Naive thymus-derived CD8-positive, alpha-beta T cell (primary cell): Measurements from ENCODE around the gene C6orf52. TPM values are rescaled to one million over a fixed set of nuclear protein-coding genes. Genes with fewer than 3 reads are reported as not detected.
"Not testable (repeated sequence)": the region's sequence is repeated elsewhere in the genome, so short reads cannot be mapped to it uniquely, and the experiment has no call there.

Experiments
- ATAC-seq, 2 donors: fragments of 150-1000 bp; cut with Tn5 transposase in 1 of 2; sonication (Bioruptor Pico), chemical (Tn5 transposase) in 1 of 2; 1 replicate in 1 of 2; 2 replicates in 1 of 2; pipeline ENCODE4 v1.10.0; 2021; ENCODE audit warnings: mild to moderate bottlenecking in 2 of 2, moderate library complexity in 2 of 2
- POLR2A ChIA-PET: fragments of 350-600 bp; sonication (Branson Sonifier 250); formaldehyde crosslinking; loops from one replicate; lab custom pipeline; 2021; ENCODE audit warnings: antibody characterized with exemption; lab: Charles Lee
- DNase-seq, 10 donors: peaks; one replicate each; pipeline versions ENCODE4 v3.0.0 to v3.0.0-alpha.2; 2020 to 2022
- H3K27ac Mint-ChIP-seq, 10 donors: one replicate each; pipeline ENCODE4 v1.8.0; 2020 to 2022; ENCODE audit warnings: mild to moderate bottlenecking in 10 of 10, mixed read lengths in 10 of 10, moderate library complexity in 4 of 10, inconsistent platforms in 1 of 10
- H3K27me3 Mint-ChIP-seq, 5 donors: one replicate each; pipeline ENCODE4 v1.8.0; 2021 to 2022; ENCODE audit warnings: mixed read lengths in 5 of 5
- H3K36me3 Mint-ChIP-seq, 3 donors: one replicate each; pipeline ENCODE4 v1.8.0; 2020 to 2022; ENCODE audit warnings: mixed read lengths in 3 of 3, mild to moderate bottlenecking in 2 of 3, inconsistent platforms in 1 of 3
- H3K4me1 Mint-ChIP-seq, 4 donors: one replicate each; pipeline ENCODE4 v1.8.0; 2021 to 2022; ENCODE audit warnings: mixed read lengths in 4 of 4
- H3K4me3 Mint-ChIP-seq, 10 donors: one replicate each; pipeline ENCODE4 v1.8.0; 2020 to 2022; ENCODE audit warnings: mild to moderate bottlenecking in 10 of 10, mixed read lengths in 10 of 10, moderate library complexity in 6 of 10, inconsistent platforms in 1 of 10
- H3K9me3 Mint-ChIP-seq, 9 donors: one replicate each; pipeline ENCODE4 v1.8.0; 2020 to 2022; ENCODE audit warnings: mixed read lengths in 9 of 9, mild to moderate bottlenecking in 3 of 9, inconsistent platforms in 1 of 9, moderate library complexity in 1 of 9
- polyA plus RNA-seq, 3 donors: library from polyadenylated mRNA; unstranded; fragments of 300-500 nt; fragmentation: Illumina TruSeq; gene quantifications; one replicate each; pipeline ENCODE4 v1.2.3, GENCODE V29; 2021
- total RNA-seq, 8 experiments: library from RNA in 2 of 8; stranded (reverse) in 2 of 8; gene quantifications; one replicate each; pipeline ENCODE4 v1.2.3 and lab custom pipeline; 2021 to 2026

Gene C6orf52
- total and polyA plus RNA-seq, 5 experiments from 2014 or later = 0.60 to 1.8 (median 1.1) TPM; not detected in 1

DNA sequence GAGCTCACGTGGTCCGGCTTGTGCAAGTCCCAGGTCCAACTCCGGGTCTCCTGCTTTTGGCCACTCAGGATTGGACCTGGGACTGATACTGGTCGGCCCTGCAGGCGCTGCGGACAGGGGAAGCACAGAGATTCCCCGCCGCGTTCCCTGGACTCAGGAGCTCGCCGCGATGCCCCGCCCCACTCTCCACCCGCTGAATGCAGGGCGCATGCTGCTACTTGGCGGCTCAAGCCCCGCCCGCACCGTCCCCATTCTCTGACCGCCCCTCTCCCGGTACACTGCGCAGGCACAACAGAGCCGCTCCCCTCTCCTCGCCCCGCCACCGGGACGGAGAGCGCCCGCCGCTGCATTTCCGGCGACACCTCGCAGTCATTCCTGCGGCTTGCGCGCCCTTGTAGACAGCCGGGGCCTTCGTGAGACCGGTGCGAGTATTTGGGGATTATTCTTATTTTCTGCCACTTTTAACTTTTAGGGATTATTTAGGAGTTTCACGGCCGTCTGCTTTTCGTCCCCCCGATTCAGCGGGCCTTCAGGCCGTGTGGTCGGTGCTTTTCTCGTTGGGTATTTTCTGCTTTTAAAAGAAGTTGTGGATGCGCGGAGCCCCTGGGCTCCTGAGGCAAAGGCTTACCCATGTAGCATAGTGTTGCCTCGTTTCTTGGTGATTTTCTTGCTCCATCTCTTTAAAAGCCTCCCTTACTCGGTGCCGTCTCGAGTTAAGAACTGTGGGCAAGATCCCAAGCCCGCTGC lies 28.6 kb upstream of the C6orf52 start, which contains the start of gene TMEM14C:
TSS of gene TMEM14C (plus strand) at position 251 of the 747 bp plus-strand sequence. CDS start 1,544 bp downstream, outside the sequence.
- ATAC-seq (peak; percentile 69 to 81), DNase-seq (peak; percentile 48 to 83 (median 64))
- POLR2A ChIA-PET = interaction anchor here (0.6 to 6.4 kb wide), 7 partner anchors 19 to 659 kb away, joined by 3 to 77 read pairs (median 4); partner anchors contain the start of genes C6orf52, PAK1IP1 and TMEM14B
- H3K27me3 Mint-ChIP-seq = no peaks in the 10 kb centered on the region
- peaks cover 25 to 79% (median 68%) of the 10 kb centered on the region in 4 donors for H3K4me1 Mint-ChIP-seq
- peaks cover 10 to 16% (median 11%) of the 10 kb centered on the region in 3 donors for H3K36me3 Mint-ChIP-seq
- H3K9me3 Mint-ChIP-seq = peaks cover 0 to 7% (median 0%) of the 10 kb centered on the region in 9 donors
- H3K27ac Mint-ChIP-seq = peak within 1 kb of the TSS; percentile 91 to 97 (median 94)
- peak within 1 kb of the TSS; percentile 90 to 99 (median 96) for H3K4me3 Mint-ChIP-seq

DNA sequence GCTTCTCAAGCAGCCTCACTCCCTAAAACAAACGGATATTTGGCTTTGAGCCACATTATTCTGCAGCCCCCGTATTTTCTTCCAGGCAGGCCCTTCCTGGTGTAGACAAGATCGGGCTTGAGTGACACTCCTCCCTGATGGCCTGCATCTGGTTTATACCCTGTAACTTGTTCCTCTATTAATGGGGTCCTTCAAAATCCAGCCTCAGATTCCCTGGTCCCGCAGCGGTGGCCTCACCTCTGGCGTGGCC lies 28.1 kb upstream of the C6orf52 start:
- Mint-ChIP-seq H3K27ac (peak overlapping the region; percentile 83 to 97 (median 94)), H3K9me3 (peaks cover 0 to 7% (median 0%) of the 10 kb centered on the region in 9 donors), H3K27me3 (no peaks in the 10 kb centered on the region), H3K4me1 (peaks cover 24 to 75% (median 66%) of the 10 kb centered on the region in 4 donors), H3K36me3 (peaks cover 10 to 13% (median 11%) of the 10 kb centered on the region in 3 donors), H3K4me3 (peak overlapping the region; percentile 90 to 99 (median 96))
- POLR2A ChIA-PET = interaction anchor here (0.6 to 6.4 kb wide), 5 partner anchors 19 to 194 kb away, joined by 3 to 77 read pairs (median 7); partner anchors contain the start of genes C6orf52, PAK1IP1 and TMEM14B
- ATAC-seq = no peak
- DNase-seq = no peak

DNA sequence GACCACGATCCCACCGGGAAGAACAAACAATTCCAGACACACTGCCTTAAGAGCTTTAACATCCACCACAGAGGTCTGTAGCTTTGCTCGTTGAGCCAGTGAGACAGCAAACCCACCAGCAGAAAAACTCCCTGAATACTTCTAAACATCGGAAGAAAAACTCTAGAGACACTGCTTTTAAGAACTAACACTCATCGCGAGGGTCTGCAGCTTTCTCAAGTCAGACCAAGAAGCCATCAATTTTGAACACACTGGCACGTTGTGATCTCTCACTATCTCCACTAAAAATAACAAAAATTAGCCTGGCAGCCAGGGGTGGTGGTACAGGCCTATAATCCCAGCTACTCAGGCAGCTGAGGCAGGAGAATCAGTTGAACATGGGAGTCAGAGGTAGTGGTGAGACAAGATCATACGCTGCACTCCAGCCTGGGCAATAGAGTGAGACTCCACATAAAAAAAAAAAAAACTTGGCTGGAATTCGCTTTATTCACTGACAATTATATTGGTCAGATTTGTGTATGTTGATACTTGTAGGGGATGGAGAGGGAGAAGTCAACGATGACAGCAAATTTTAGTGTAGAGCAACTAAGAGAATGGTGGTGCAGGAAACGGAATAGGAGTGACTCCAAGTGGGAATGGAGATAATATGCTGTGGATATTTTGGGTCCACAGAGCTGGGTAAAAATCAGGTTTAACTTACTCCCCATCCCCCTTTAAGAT lies 27.6 kb upstream of the C6orf52 start:
- ATAC-seq = no peak
- H3K27ac Mint-ChIP-seq = peak overlapping the region; percentile 83 to 97 (median 94)
- peaks cover 9 to 11% (median 10%) of the 10 kb centered on the region in 3 donors for H3K36me3 Mint-ChIP-seq
- POLR2A ChIA-PET = interaction anchor here (0.5 to 6.4 kb wide), 6 partner anchors 20 to 193 kb away, joined by 3 to 77 read pairs (median 6); partner anchors contain the start of genes C6orf52, PAK1IP1 and TMEM14B
- H3K9me3 Mint-ChIP-seq = peaks cover 0 to 7% (median 0%) of the 10 kb centered on the region in 9 donors
- H3K4me3 Mint-ChIP-seq = peak overlapping the region; percentile 90 to 99 (median 96)
- no peaks in the 10 kb centered on the region for H3K27me3 Mint-ChIP-seq
- H3K4me1 Mint-ChIP-seq = peaks cover 24 to 72% (median 64%) of the 10 kb centered on the region in 4 donors
- peak in 1 of 10 donors; percentile 5 for DNase-seq

DNA sequence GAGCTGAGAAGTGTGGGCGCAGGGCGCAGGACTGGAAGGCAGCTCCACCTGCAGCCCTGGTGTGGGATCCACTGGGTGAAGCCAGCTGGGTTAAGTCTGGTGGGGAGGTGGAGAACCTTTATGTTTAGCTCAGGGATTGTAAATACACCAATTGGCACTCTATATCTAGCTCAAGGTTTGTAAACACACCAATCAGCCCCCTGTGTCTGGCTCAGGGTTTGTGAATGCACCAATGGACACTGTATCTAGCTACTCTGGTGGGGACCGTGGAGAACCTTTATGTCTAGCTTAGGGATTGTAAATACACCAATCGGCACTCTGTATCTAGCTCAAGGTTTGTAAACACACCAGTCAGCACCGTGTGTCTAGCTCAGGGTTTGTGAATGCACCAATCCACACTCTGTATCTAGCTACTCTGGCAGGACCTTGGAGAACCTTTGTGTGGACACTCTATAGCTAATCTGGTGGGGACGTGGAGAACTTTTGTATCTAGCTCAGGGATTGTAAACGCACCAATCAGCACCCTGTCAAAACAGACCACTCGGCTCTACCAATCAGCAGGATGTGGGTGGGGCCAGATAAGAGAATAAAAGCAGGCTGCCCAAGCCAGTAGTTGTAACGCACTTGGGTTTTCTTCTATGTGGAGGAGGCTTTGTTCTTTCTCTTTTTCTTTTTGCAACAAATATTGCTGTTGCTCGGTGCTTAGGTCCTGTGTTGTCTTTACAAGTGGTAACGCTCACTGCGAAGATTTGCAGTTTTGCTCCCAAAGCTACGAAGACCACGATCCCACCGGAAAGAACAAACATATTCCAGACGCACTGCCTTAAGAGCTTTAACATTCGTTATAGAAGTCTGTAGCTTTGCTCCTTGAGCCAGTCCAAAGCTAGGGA lies 26.8 kb upstream of the C6orf52 start:
- H3K4me1 Mint-ChIP-seq = peaks cover 24 to 66% (median 62%) of the 10 kb centered on the region in 4 donors

DNA sequence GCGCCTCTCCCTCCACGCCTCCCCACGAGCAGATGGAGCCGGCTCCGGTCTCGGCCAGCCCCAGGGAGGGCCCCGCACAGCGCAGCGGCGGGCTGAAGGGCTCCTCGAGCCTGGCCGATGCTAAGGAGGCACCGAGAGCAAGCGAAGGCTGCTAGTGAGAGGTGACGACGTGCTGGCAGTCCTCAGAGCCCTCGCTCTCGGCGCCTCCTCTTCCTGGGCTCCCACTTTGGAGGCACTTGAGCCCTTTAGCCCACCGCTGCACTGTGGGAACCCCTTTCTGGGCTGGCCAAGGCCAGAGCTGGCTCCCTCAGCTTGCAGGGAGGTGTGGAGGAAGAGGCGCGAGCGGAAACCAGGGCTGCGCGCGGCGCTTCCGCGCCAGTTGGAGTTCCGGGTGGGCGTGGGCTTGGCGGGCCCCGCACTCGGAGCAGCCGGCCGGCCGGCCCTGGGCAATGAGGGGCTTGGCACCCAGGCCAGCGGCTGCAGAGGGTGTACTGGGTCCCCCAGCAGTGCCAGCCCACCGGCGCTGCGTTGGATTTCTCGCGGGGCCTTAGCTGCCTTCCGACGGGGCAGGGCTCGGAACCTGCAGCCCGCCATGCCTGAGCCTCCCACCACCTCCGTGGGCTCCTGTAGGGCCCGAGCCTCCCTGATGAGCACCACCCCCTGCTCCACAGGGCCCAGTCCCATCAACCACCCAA lies 26.0 kb upstream of the C6orf52 start:
- no peaks in the 10 kb centered on the region for H3K27me3 Mint-ChIP-seq
- H3K36me3 Mint-ChIP-seq = peaks cover 0 to 10% (median 6%) of the 10 kb centered on the region in 3 donors
- DNase-seq (peak; percentile 34 to 79 (median 58)), ATAC-seq (peak; percentile 61 to 69)
- POLR2A ChIA-PET = interaction anchor here (0.7 to 6.4 kb wide), 11 partner anchors 8 to 375 kb away, joined by 3 to 77 read pairs (median 4); partner anchors contain the start of genes C6orf52, PAK1IP1 and TMEM14B
- H3K9me3 Mint-ChIP-seq = peaks cover 0 to 7% (median 0%) of the 10 kb centered on the region in 9 donors
- H3K27ac Mint-ChIP-seq = peak overlapping the region; percentile 83 to 97 (median 94)
- H3K4me1 Mint-ChIP-seq = peaks cover 20 to 61% (median 57%) of the 10 kb centered on the region in 4 donors
- H3K4me3 Mint-ChIP-seq = peak overlapping the region; percentile 80 to 99 (median 96)

More for the DNA sequence above, 26.8 kb upstream of the C6orf52 start:
- H3K27me3 Mint-ChIP-seq, ATAC-seq, H3K9me3 Mint-ChIP-seq: not testable (repeated sequence)
- Mint-ChIP-seq H3K4me3 (peak overlapping the region; percentile 90 to 99 (median 96)), H3K36me3 (peaks cover 2 to 11% (median 10%) of the 10 kb centered on the region in 3 donors), H3K27ac (peak overlapping the region; percentile 83 to 97 (median 94))
- DNase-seq = peak in 2 of 10 donors; percentile 13 to 22
- POLR2A ChIA-PET = interaction anchor here (0.5 to 6.4 kb wide), 10 partner anchors 10 to 45 kb away, joined by 3 to 77 read pairs (median 4); partner anchors contain the start of genes C6orf52, PAK1IP1 and TMEM14B

DNA sequence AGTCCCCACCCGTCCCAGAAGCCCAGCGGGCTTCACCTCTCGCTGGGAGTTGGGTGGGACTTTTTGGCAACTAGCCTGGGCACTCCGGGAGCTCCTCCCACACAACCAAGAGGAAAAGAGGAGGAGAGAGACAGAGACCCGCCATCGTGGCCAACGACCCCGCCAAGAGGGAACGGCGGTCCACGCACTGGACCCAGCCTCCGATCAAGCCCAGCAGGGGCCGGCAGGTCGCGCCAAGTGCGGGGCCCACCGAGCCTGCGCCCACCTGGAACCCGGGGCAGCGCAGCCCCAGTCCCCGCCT lies 25.5 kb upstream of the C6orf52 start:
- H3K27me3 Mint-ChIP-seq = no peaks in the 10 kb centered on the region
- POLR2A ChIA-PET = interaction anchor here (0.8 to 6.4 kb wide), 10 partner anchors 9 to 376 kb away, joined by 3 to 77 read pairs (median 4); partner anchors contain the start of genes C6orf52, PAK1IP1 and TMEM14B

DNA sequence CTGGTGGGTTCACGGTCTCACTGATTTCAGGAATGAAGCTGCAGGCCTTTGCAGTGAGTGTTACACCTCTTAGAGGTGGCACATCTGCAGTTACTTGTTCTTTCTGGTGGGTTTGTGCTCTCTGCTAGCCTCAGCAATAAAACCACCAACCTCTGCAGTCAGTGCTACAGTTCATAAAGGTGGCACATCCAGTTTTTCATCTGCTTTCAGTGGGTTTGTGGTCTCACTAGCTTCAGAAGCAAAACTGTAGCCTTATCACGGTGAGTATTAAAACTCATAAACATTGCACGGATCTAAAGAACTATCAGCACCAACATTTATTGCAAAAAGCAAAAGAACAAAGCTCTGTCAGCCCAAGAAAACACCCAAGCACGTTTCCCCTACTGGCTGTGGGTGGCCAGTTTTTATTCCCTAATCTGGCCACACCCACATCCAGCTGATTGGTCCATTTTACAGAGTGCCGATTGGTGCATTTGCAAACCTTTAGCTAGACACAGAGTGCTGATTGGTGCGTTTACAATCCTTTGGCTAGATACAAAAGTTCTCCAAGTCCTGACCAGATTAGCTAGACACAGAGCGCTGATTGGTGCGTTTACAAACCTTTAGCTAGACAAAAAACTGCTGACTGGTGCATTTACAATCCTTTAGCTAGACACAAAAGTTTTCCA lies 25.0 kb upstream of the C6orf52 start:
- peaks cover 20 to 51% (median 48%) of the 10 kb centered on the region in 4 donors for H3K4me1 Mint-ChIP-seq

More for the DNA sequence above, 25.5 kb upstream of the C6orf52 start:
- Mint-ChIP-seq H3K9me3 (peaks cover 0 to 7% (median 0%) of the 10 kb centered on the region in 9 donors), H3K4me1 (peaks cover 20 to 56% (median 52%) of the 10 kb centered on the region in 4 donors), H3K36me3 (peaks cover 0 to 10% (median 6%) of the 10 kb centered on the region in 3 donors), H3K27ac (peak overlapping the region; percentile 81 to 97 (median 94)), H3K4me3 (peak overlapping the region; percentile 78 to 99 (median 90))
- ATAC-seq (no peak), DNase-seq (no peak)

DNA sequence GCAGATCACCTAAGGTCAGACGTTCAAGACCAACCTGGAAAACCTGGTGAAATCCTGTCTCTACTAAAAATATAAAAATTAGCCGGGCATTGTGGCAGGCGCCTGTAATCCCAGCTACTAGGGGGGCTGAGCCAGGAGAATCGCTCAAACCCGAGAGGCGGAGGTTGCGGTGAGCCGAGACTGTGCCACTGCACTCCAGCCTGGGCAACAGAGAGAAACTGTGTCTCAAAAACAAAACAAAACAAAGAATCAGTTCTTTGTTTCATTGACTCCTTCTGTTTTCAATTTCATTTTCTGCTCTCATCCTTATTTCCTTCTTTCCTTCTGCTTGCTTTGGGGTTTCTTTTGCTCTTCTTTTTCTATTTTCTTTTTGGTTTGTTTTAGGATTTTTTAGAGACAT lies 19.5 kb upstream of the C6orf52 start:
- DNase-seq (no peak), ATAC-seq (no peak)
- peaks cover 0 to 4% (median 0%) of the 10 kb centered on the region in 9 donors for H3K9me3 Mint-ChIP-seq
- no peaks in the 10 kb centered on the region for H3K27me3 Mint-ChIP-seq
- POLR2A ChIA-PET = no interaction called here
- H3K4me1 Mint-ChIP-seq = peaks cover 0 to 5% (median 3%) of the 10 kb centered on the region in 4 donors
- peaks cover 9 to 16% (median 9%) of the 10 kb centered on the region in 3 donors for H3K36me3 Mint-ChIP-seq
- no peak overlapping the region for H3K4me3 Mint-ChIP-seq
- H3K27ac Mint-ChIP-seq = peak overlapping the region in 4 of 10 donors; percentile 13 to 84 (median 64)

More for the DNA sequence above, 25.0 kb upstream of the C6orf52 start:
- DNase-seq (peak in 9 of 10 donors; percentile 25 to 83 (median 66)), ATAC-seq (peak; percentile 5 to 49)
- Mint-ChIP-seq H3K27me3 (no peaks in the 10 kb centered on the region), H3K27ac (peak overlapping the region; percentile 81 to 97 (median 94)), H3K4me3 (peak overlapping the region; percentile 78 to 99 (median 90)), H3K9me3 (peaks cover 0 to 7% (median 0%) of the 10 kb centered on the region in 9 donors), H3K36me3 (peaks cover 0 to 10% (median 6%) of the 10 kb centered on the region in 3 donors)
- POLR2A ChIA-PET = interaction anchor here (0.9 to 6.4 kb wide), 7 partner anchors 9 to 376 kb away, joined by 3 to 77 read pairs (median 6); partner anchors contain the start of genes C6orf52, PAK1IP1 and TMEM14B

DNA sequence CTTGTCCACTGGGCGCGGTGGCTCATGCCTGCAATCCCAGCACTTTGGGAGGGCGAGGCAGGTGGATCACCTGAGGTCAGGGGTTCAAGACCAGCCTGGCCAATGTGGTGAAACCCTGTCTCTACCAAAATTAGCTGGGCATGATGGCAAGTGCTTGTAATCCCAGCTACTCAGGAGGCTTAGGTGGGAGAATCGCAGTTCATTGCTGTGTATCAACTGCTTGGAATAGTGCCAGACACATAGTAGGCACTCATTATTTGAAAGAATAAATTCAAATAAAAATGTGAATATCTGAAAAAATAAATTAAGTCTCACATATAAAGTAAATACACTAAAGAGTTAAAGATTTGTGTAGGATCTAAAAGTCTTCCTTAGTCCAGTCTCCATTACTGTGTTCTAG lies 2.2 kb upstream of the C6orf52 start:
- DNase-seq (no peak), ATAC-seq (no peak)
- Mint-ChIP-seq H3K27ac (peak overlapping the region in 7 of 10 donors; percentile 34 to 90 (median 55)), H3K27me3 (peaks cover 0 to 6% (median 0%) of the 10 kb centered on the region in 5 donors), H3K9me3 (peaks cover 0 to 12% (median 0%) of the 10 kb centered on the region in 9 donors), H3K36me3 (peaks cover 0 to 39% (median 13%) of the 10 kb centered on the region in 3 donors), H3K4me3 (peak overlapping the region in 8 of 10 donors; percentile 23 to 100 (median 56)), H3K4me1 (peaks cover 16 to 65% (median 56%) of the 10 kb centered on the region in 4 donors)
- POLR2A ChIA-PET = interaction anchor here (1.3 to 3.4 kb wide), 2 partner anchors 24 to 51 kb away, joined by 3 to 77 read pairs; partner anchors contain the start of genes TMEM14B and TMEM14C
